ENCODE results near the gene SST. TPM values are rescaled to one million over a fixed set of nuclear protein-coding genes. Genes with fewer than 3 reads are reported as not detected.

Gene SST
- total RNA-seq = not detected in 2 replicates

GRCh38 chr3:187669675-187670504, at the start of gene SST:
TSS of gene SST (minus strand) at chr3:187670394. CDS start at chr3:187670291, 103 bp downstream.
- no peak within 1 kb of the TSS for H3K4me3 ChIP-seq (ENCODE audit: low read depth, low read length)
- peak; percentile 50 for DNase-seq (ENCODE audit: low read depth)
- no peak for TF ChIP-seq CTCF (IDR thresholded peaks at IDR 0.05; ENCODE audit: insufficient read depth, low read depth, low read length)

DNA sequence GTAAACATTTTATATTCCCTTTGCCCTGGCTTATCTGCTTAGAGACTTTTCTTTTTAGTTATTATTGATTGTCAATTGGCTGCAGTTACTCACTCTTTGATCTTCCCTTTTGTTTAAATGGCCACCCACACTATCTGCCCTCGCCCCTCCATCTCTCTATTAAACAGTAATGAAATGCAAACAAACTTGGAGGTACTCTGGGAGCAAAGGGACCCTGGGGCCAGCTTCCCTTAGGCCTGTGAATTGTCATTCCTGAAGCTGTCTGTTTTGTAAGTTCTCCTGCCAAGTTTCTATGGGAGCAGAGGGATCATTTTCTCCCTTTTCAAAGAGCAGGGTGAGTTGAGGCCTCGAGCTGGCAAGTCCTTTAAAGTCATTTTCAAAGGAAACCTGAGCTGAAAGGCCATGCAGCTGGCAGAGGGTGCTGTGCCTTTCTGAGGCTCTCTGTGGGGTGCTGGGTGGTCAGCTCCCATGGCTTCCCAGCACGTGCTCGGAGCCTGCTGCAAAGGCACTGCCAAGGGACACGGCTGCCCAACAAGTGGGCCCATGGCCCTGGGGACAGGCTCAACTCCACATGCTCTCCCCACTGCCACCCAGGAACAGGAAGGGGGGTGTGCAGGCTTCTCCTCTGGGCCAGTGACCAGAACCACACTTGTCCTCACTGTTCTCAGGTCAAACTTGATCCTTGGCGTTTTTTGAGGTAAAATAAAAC, 49.6 kb upstream of the SST start:
- TF ChIP-seq CTCF (IDR thresholded peaks at IDR 0.05; ENCODE audit: insufficient read depth, low read depth, low read length) = no peak
- peak; percentile 25 for DNase-seq (ENCODE audit: low read depth)
- no peak overlapping the region for H3K4me3 ChIP-seq (ENCODE audit: low read depth, low read length)

GRCh38 chr3:187718802-187719201, 48.6 kb upstream of the SST start:
- DNase-seq (ENCODE audit: low read depth) = no peak
- TF ChIP-seq CTCF (IDR thresholded peaks at IDR 0.05; ENCODE audit: insufficient read depth, low read depth, low read length) = no peak
- H3K4me3 ChIP-seq (ENCODE audit: low read depth, low read length) = no peak overlapping the region

DNA sequence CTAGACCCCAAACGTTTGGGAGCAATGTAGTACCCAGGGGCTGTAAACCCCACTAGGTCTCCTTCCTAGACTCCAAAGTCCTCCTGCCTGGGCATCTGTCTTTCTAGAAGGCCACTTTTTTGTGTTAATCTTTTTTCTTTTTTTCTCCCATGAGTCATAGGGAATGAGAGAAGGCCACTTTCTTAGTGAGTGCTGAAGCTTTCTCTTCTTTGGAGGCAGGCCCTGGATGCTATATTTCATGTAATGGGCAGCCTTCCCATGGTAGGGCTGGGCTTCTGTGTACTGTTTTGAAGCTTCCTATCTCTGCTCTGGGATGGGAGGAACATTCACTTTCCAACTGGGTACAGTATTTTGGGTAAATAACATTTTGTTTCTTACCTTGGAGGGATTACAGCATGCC, 47.4 kb upstream of the SST start:
- no peak for TF ChIP-seq CTCF (IDR thresholded peaks at IDR 0.05; ENCODE audit: insufficient read depth, low read depth, low read length)
- DNase-seq (ENCODE audit: low read depth) = no peak
- no peak overlapping the region for H3K4me3 ChIP-seq (ENCODE audit: low read depth, low read length)

DNA sequence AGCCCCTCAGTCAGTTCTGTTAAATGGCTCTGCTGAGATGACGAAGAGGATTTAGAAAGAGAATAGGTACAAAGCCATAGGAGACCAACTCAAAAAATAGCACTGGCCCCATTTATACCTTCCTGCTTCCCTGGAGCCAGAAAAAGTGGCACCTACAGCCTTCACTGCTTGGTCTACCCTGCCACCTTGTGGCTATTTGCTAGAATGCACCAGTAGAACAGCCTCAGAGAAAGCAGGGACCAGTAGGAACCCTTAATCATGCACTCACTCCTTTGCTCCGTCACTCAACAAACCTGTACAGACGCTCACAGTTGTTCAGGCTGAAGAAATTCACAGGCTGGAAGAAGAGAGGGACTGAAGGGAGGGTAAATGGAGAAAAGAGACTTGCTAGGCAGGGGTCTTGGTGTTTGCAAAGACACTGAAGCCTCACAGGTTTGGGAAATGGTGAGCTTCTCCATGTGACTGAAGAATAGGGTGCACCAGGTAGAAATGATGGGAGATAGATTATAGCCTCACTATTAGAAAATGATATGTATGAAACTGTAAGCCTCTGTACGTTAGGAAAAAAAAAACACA, 44.3 kb upstream of the SST start:
- DNase-seq (ENCODE audit: low read depth) = peak; percentile 74
- no peak overlapping the region for H3K4me3 ChIP-seq (ENCODE audit: low read depth, low read length)
- peak; percentile 97 for TF ChIP-seq CTCF (IDR thresholded peaks at IDR 0.05; ENCODE audit: insufficient read depth, low read depth, low read length)

GRCh38 chr3:187713504-187713903, 43.3 kb upstream of the SST start:
- H3K4me3 ChIP-seq (ENCODE audit: low read depth, low read length) = no peak overlapping the region
- DNase-seq (ENCODE audit: low read depth) = peak; percentile 48
- no peak for TF ChIP-seq CTCF (IDR thresholded peaks at IDR 0.05; ENCODE audit: insufficient read depth, low read depth, low read length)

All from fibroblast of villous mesenchyme (primary cell).